ENCODE measurements around the gene SPEF1. TPM values are rescaled to one million over a fixed set of nuclear protein-coding genes. Genes with fewer than 3 reads are reported as not detected.

The SPEF1 gene
- total RNA-seq, 1 experiment from 2014 or later: 0.95 TPM

GRCh38 chr20:3783511-3784195 lies 2.4 kb upstream of the SPEF1 start:
- Histone ChIP-seq H3K27me3 (no peaks in the 10 kb centered on the region), H3K36me3 (peaks cover 14% of the 10 kb centered on the region), H3K9me3 (no peaks in the 10 kb centered on the region), H3K4me3 (no peak overlapping the region)
- DNase-seq: no peak

DNA sequence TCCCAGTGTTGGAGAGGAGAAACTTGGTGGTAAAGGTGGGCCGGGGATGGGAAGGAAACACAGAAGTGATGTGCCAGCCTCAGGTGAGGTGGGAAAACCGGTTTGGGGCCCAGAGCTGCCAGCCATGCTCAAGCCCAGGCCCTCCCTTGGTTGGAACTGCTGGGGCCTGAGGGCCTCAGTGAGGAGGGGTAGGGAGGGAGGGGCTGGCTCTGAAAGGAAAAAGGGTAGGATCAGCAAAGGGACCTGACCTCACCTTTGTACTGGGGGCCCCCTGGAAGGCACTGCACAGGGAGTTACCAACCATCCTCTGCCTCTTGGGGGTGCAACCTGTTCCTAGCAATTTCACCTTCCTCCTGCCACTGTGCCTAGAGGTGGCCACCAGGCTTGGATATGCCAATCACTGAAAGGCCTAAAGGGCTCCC lies 1.8 kb upstream of the SPEF1 start:
- peaks cover 14% of the 10 kb centered on the region for H3K36me3 ChIP-seq
- no peak overlapping the region for H3K4me3 ChIP-seq
- H3K27me3 ChIP-seq: no peaks in the 10 kb centered on the region
- no peak for DNase-seq
- H3K9me3 ChIP-seq: no peaks in the 10 kb centered on the region

GRCh38 chr20:3782597-3782996 lies 1.3 kb upstream of the SPEF1 start:
- H3K4me3 ChIP-seq: no peak overlapping the region
- no peaks in the 10 kb centered on the region for H3K9me3 ChIP-seq
- peaks cover 14% of the 10 kb centered on the region for H3K36me3 ChIP-seq
- no peak for DNase-seq
- H3K27me3 ChIP-seq: no peaks in the 10 kb centered on the region

- Histone ChIP-seq H3K27me3 (no peaks in the 10 kb centered on the region), H3K36me3 (peaks cover 5% of the 10 kb centered on the region; the same call in 1 of the 2 replicates), H3K9me3 (no peaks in the 10 kb centered on the region), H3K4me3 (no peak overlapping the region)
- no peak for DNase-seq
Measured at GRCh38 chr20:3778976-3779375, 2.3 kb downstream of the SPEF1 start.

DNA sequence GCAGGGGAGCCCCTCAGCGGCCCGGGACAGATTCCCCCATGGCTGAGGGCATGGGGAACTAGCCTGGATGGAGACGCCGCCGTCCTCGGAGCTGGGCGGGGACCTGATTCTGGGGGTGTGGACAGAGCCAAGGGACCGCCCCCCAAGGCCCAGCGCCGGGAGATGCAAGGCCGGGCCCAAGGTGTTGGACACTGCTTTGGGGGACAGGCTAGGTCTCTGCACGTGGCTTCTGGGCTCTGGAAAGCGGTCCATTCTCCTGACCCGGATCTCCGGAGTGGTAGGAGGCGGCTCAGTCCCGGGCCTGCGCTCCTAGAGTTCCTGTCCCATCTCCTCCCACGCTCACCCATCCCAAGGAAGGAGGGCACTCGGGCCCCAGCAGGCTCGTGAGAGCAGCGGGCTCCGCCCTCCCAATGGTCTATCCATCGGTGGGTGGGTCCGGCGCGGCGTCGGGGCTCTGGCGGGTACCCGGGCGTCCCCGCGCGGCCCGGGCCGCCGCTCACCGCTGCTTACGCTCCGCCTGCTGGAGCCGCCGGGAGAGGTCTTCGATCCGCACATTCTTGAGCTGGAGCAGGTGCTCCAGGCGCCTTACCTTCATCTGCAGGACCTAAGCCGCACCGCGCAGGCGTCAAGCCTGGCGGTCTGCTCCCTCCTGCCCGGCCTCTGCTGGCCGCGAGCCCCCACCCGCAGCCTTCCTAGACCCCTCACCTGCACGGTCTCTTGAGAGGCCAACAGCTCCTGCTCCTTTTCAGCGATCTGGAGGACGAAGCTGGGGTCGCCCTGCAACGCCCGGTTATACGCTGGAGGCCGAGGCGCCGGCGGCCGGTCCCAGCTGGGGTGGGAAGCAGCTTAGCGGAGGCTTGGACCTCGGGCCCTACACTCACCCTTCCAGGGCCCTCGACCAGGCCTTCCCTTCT lies 3.3 kb downstream of the SPEF1 start:
- no peak overlapping the region for H3K4me3 ChIP-seq
- H3K9me3 ChIP-seq: no peaks in the 10 kb centered on the region
- H3K36me3 ChIP-seq: peaks cover 5% of the 10 kb centered on the region; the same call in 1 of the 2 replicates
- no peak for DNase-seq
- no peaks in the 10 kb centered on the region for H3K27me3 ChIP-seq

GRCh38 chr20:3777381-3777715 lies 3.9 kb downstream of the SPEF1 start:
- no peak overlapping the region for H3K4me3 ChIP-seq
- peaks cover 5% of the 10 kb centered on the region; the same call in 1 of the 2 replicates for H3K36me3 ChIP-seq
- no peaks in the 10 kb centered on the region for H3K27me3 ChIP-seq
- DNase-seq: no peak
- H3K9me3 ChIP-seq: no peaks in the 10 kb centered on the region

GRCh38 chr20:3775457-3776108 lies 5.7 kb downstream of the SPEF1 start:
- Histone ChIP-seq H3K9me3 (no peaks in the 10 kb centered on the region), H3K4me3 (no peak overlapping the region), H3K27me3 (no peaks in the 10 kb centered on the region), H3K36me3 (no peaks in the 10 kb centered on the region)
- no peak for DNase-seq

- Histone ChIP-seq H3K27me3 (no peaks in the 10 kb centered on the region), H3K36me3 (no peaks in the 10 kb centered on the region), H3K4me3 (no peak overlapping the region), H3K9me3 (no peaks in the 10 kb centered on the region)
- DNase-seq: no peak
Measured at GRCh38 chr20:3771552-3772058, 9.6 kb downstream of the SPEF1 start.

DNA sequence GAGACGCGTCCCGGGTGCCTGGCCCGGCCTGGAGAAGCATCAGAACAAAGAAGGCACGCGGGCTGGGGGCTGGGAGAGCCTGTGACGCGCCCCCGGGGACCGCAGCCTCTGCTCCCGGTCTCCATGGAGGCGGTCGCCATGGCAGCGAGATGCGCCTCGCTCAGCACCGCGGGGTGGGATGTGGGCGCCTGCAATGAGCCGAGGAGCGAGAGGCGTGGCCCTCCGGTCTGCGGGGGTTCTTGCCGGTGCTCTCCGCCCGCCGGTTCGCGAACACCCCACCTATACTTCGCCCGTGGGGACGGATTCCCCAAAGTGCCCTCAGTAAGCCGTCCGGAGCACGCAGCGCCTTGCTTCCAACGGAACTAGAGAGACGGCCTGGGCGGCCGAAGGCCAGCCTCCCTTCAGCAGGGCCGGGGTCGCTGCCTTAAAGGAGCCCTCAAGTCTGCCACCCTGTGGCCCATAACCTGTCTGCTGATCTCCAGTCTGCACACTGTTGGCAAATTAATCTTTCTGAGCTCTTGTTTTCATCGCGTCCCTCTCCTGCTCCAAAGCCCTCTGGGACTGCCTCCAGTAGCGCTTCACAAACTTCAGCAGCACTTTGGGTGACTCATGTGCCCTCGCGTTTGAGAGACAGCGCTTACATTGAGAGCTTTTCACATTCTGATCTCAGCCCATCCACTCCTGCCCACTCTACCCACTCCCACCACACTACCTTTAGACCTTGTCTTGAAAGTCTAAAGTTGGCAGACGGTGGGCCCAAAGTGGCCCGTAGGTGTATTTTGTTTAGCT lies 12.7 kb downstream of the SPEF1 start:
- no peaks in the 10 kb centered on the region for H3K27me3 ChIP-seq

DNA sequence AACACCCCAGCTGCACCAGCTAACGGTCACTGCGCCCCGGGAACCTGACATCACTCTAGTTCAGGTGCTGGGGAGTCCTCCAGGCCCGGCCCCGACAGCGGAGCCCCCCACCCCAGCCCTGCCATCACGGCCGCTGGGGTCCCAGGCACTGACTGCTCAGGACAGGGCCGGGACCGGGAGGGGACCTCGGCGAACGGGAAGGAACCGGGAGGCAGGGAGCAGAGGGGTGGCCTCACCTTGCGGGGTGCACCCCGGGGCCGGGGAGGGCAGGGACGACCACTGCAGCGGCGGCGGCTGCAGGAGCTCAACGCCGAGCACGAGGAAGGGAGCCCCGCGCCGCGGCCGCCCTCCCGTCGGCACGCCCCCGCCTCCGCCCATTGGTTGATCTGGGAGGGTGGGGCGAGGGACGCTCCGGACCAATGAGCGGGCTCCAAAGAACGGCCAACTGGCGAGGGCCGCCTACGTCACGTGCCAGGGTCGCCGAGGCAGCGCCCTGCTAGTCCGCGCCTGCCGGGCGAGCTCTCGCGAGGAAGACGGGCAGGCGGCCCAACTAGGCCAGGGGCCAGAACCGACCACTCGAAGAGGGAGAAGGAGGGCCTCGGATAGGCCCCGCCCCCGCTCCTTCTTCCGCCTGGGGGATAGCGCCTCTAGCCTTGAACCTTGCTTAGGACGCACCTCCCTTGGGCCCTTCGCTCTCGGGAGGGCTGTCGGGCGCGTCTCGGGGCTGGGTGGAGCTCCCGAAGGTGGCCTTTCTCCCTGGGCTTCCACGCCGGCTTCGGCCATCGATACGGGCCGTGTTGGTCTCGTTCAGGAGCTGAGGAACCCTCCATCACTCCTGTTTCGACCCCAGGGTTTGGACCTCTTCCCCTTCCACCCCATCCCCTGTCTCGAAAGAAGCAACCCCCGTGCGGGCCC lies 13.6 kb downstream of the SPEF1 start, which contains the start of gene ADISSP:
Gene ADISSP (minus strand): TSS at position 327 of the 915 bp plus-strand sequence. CDS start 7,653 bp downstream, outside the sequence.
- Histone ChIP-seq H3K9me3 (no peaks in the 10 kb centered on the region), H3K36me3 (no peaks in the 10 kb centered on the region), H3K4me3 (peak within 1 kb of the TSS; percentile 77), H3K27me3 (no peaks in the 10 kb centered on the region)
- DNase-seq: peak; percentile 98

More for the DNA sequence above, 12.7 kb downstream of the SPEF1 start:
- Histone ChIP-seq H3K36me3 (no peaks in the 10 kb centered on the region), H3K9me3 (no peaks in the 10 kb centered on the region), H3K4me3 (peak overlapping the region; percentile 77)
- DNase-seq: peak; percentile 76

GRCh38 chr20:3767110-3767426 lies 14.2 kb downstream of the SPEF1 start:
- no peak for DNase-seq
- no peaks in the 10 kb centered on the region for H3K36me3 ChIP-seq
- H3K27me3 ChIP-seq: no peaks in the 10 kb centered on the region
- no peaks in the 10 kb centered on the region for H3K9me3 ChIP-seq
- peak overlapping the region; percentile 77 for H3K4me3 ChIP-seq

DNA sequence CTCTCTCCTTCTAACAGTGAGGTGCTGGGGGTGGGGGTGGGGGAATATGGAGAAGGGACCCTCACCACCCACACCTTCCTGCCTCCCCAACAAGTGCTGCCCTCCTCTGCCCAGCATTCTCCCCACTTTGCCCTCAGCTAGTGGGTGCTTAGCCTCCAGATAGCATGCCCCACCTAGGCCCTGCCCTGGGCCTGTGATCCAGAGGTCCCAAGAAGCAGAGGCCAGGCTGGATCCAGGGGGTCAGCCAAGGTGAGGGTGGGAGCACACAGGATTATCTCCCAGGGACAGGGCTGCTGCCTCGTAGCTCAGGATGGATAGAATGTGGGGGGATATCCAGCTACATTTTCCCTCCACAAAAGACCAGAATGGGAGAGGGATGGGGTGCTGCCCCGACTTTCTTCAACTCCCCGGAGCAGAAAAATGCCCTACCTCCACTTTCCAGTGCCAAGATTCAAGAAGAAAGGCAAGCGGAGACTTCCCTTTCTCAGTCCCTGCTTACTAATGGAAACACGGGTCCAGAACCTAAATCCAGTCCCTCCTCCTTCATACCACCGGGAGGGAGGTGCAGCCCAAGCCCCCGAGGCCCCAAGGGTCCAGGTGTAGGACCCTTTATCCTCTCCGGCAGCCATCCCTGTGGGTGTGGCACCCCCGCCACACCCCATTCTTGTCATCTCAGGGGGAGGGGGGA lies 14.7 kb downstream of the SPEF1 start:
- Histone ChIP-seq H3K9me3 (no peaks in the 10 kb centered on the region), H3K36me3 (no peaks in the 10 kb centered on the region), H3K4me3 (peak overlapping the region; percentile 77), H3K27me3 (no peaks in the 10 kb centered on the region)
- DNase-seq: no peak

GRCh38 chr20:3765171-3765882 lies 15.9 kb downstream of the SPEF1 start:
- Histone ChIP-seq H3K27me3 (no peaks in the 10 kb centered on the region), H3K36me3 (no peaks in the 10 kb centered on the region), H3K4me3 (no peak overlapping the region), H3K9me3 (no peaks in the 10 kb centered on the region)
- DNase-seq: no peak

DNA sequence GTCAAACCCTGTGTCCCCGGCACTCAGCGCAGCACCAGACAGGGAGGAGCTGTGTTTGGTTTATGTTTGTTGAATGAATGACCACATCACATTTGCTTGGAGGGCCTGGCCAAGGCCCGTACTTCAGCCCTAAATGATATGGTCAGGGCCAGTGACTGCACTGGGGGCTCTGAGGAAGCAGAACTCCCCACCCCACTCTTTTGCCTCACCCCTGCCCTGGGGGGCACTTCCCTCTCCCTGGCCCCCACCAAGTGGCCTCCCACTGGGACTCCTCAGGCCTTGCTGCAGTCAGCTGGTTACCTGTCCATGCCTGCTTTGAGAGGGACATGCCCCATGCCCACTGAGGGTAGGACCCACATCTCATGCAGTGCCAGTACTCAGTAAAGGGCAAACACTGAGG lies 16.6 kb downstream of the SPEF1 start:
- no peak for DNase-seq
- Histone ChIP-seq H3K4me3 (no peak overlapping the region), H3K27me3 (no peaks in the 10 kb centered on the region), H3K9me3 (no peaks in the 10 kb centered on the region), H3K36me3 (no peaks in the 10 kb centered on the region)
